HFF-Myc (cell line): ENCODE results near the gene DPY19L1.
"Not testable (repeated sequence)": the region's sequence is repeated elsewhere in the genome, so short reads cannot be mapped to it uniquely, and the experiment has no call there.

Experiments
- DNase-seq: peaks from one replicate; pipeline ENCODE4 v3.0.0-alpha.2; 2011; ENCODE audit warnings: low read depth; ENCODE audit errors: extremely low read depth
- H3K4me3 ChIP-seq: replicated peaks from 2 replicates; pipeline ENCODE4 v1.5.1; 2011; ENCODE audit warnings: low read depth, mild to moderate bottlenecking, control low read depth, low read length
- CTCF ChIP-seq: IDR thresholded peaks from 2 replicates; pipeline ENCODE4 v1.5.1; 2012; ENCODE audit warnings: mild to moderate bottlenecking, low read depth, low read length, control low read depth; ENCODE audit errors: missing control alignments

DPY19L1 gene

DNA sequence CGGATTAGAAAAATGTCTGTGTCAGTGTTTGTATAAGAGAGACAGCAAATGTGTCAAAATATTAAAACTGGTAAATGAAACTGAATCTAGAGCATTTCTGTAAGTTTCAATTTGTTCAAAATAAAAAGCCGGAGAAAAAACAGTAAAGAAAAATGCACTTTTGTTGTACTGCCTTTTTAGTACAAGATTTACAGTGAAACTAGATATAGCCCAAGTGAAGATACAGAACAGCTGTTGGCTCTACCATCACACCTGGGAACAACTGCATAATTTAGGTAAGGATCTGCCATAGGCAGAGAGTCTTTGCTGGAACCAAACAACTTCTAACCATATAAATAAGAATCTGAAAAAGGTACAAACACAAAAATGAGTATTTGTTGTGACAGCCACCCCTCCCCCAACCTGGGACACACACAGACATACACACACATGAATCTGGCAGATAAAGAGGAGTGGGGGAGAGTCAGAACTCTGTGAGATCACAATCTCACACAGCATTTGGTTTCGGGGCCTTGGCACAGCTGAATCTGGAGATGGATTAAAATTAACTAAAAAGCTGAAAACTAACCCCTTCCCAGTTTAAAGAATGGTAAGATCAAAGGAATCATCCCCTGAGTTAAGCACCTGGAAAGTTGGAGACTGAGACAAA lies 54.8 kb downstream of the DPY19L1 start:
- H3K4me3 ChIP-seq: no peak overlapping the region
- no peak for DNase-seq
- TF ChIP-seq CTCF: no peak

DNA sequence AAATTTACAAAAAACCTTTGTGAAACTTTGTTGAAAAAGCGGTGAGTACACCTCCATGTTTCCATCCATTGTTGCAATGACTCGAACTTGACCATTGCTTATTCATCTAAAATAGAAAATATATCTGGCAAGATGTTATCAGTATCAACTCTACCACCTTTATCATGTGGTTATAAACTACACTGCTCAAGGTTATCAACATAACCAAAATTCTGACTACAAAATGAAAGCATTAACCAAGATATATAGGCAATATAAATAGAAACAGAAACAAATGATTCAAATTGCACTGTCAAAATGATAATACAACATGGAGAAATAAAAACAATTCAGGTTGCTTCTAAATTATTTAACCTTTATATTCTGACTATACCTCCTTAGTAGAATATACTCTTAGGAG lies 58.2 kb downstream of the DPY19L1 start:
- not testable (repeated sequence) for H3K4me3 ChIP-seq, DNase-seq

DNA sequence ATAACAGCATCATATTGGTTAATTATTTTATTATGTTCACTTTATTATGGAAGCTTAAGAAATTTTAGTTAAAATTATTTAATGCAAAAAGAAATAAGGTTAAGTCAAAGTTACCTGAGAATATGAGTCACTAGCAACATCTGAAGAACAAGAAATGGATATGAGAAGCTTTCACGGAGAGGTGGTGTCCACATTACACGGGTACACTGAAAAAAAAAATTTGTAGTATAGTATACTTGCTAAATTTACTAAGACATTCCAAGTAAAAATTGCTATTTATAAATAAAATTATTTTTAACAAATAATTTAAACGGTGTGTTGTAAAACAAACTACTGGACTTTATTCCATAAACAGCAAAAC lies 63.9 kb downstream of the DPY19L1 start:
- no peak for TF ChIP-seq CTCF
- no peak overlapping the region for H3K4me3 ChIP-seq
- no peak for DNase-seq

GRCh38 chr7:34972739-34973399 lies 64.4 kb downstream of the DPY19L1 start:
- DNase-seq, H3K4me3 ChIP-seq: not testable (repeated sequence)

GRCh38 chr7:34967818-34968217 lies 69.5 kb downstream of the DPY19L1 start:
- H3K4me3 ChIP-seq, DNase-seq: not testable (repeated sequence)

DNA sequence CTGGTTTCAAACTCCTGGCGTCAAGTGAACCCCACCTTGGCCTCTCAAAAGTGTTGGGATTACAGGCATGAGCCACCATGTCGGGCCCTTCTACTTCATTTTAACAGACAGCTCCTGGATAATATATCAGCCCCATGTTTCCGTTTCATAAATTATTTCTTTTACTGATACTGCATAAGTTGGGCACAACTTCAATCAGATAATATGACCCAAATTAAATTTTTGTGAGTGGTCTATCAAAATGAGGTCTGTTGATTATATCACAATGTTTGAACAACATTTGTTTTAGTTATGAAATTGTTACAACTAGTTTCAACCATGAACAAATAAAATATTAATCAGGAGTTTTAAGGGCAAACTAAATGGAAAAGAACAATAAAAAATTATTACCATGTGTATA lies 70.8 kb downstream of the DPY19L1 start:
- H3K4me3 ChIP-seq: not testable (repeated sequence)

DNA sequence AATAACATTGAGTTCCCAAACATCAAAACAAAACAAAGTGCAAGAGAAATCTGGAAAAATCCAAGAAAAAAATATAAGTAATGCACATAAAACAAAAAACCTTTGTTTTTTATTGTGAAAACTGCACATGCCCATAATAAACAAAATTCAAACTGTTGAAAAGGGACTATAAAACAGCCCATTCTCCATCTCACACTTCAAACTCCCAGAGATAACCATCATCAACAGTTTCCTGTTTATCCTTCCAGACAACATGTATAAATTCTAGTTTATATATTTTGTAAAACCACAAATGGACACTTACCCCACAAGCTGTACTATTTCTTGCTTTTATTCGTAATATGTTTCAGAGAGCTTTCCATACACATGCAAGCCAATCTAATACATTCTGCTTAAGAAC lies 79.3 kb downstream of the DPY19L1 start:
- DNase-seq: no peak
- no peak for TF ChIP-seq CTCF

More for the DNA sequence above, 70.8 kb downstream of the DPY19L1 start:
- not testable (repeated sequence) for DNase-seq

DNA sequence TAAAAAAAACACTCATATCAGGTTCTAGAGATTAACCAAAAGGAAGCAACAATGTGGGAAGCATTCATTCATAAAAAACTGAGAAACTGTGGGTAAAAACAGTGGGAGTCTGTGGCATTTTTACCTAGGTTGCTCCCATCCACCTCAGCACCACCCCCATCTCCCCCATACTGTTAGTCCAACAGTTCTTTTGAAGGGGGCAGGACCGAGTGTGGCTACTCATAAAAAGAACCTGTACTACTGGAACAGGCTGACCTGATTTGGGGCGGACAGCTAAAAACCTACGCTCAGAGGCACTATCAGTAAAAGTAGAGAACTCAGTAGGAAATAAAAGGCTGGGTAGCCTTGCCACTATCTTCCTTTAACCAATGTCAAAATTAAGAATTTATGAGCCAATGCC lies 84.5 kb downstream of the DPY19L1 start:
- no peak overlapping the region for H3K4me3 ChIP-seq
- no peak for DNase-seq
- TF ChIP-seq CTCF: no peak

More for the DNA sequence above, 79.3 kb downstream of the DPY19L1 start:
- no peak overlapping the region for H3K4me3 ChIP-seq

- TF ChIP-seq CTCF: no peak
- no peak for DNase-seq
- H3K4me3 ChIP-seq: no peak overlapping the region
Measured at GRCh38 chr7:34949361-34949760, 87.9 kb downstream of the DPY19L1 start.

GRCh38 chr7:34947427-34947826 lies 89.9 kb downstream of the DPY19L1 start:
- not testable (repeated sequence) for DNase-seq, H3K4me3 ChIP-seq
